Right renal pelvis (tissue), 4 donors: ENCODE results near the gene MGMT. TPM values are rescaled to one million over a fixed set of nuclear protein-coding genes. Genes with fewer than 3 reads are reported as not detected.

ENCODE experiments used
- DNase-seq, 4 donors: peaks; one replicate each; pipeline ENCODE4 v3.0.0-alpha.2; 2013; ENCODE audit warnings: low read depth in 4 of 4, low spot score in 3 of 4, missing footprints in 1 of 4
- polyA plus RNA-seq, 4 donors: library from polyadenylated mRNA; unstranded; fragments of 120-200 nt; gene quantifications; one replicate each; pipeline ENCODE4 v1.2.1, GENCODE V29; 2013; ENCODE audit not compliant: insufficient read length in 4 of 4

MGMT gene
- polyA plus RNA-seq, 4 donors = 17.6 to 24.0 (median 19.9) TPM

- no peak for DNase-seq
These were observed 250.9 kb downstream of the MGMT start for GRCh38 chr10:129717816-129718547.

DNA sequence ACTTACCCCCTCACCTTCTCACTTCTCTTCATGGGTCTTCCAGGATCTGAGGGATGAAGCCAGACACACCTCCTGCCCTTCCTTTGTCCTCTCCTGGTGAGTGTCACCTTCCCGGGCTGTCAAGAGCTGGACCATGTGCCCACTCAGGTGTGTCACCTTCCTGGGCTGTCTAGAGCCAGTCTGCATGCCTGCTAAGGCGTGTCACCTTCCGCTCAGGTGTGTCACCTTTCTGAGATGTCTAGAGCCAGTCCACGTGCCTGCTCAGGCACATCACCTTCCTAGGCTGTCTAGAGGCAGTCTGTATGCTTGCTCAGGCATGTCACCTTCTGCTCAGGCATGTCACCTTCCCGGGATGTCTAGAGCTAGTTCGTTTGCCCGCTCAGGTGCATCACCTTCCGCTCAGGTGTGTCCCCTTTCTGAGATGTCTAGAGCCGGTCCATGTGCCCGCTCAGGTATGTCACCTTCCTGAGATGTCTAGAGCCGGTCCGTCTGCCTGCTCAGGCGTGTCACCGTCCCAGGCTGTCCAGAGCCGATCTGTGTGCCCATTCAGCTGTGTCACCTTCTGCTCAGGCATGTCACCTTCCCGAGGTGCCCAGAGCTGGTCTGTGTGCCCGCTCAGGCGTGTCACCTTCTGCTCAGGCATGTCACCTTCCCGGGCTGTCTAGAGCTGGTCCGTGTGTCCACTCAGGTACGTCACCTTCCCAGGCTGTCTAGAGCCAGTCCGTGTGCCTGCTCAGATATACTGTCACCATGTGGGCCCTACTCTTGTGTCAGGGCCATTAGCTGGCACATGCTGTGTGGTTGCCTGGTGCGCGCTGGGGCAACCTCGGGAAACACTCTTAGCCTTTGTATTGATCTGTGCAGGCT is 251.7 kb downstream of the MGMT start:
- DNase-seq = no peak

DNA sequence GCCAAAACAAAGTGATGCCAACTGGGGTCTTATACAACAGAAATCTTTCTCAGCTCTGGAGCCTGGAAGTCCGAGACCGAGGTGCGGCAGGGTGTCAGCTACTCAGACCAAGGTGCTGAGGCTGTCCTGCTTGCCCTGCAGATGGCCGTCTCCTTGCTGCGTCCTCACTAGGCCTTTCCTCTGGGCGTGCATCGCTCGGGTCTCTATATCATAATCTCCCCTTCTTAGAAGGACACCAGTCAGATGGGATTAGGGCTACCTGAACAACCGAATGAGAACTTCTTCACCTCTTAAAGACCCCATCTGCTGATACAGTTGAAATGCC is 252.3 kb downstream of the MGMT start:
- DNase-seq = no peak

GRCh38 chr10:129719889-129720590 is 253.0 kb downstream of the MGMT start:
- DNase-seq = no peak

DNA sequence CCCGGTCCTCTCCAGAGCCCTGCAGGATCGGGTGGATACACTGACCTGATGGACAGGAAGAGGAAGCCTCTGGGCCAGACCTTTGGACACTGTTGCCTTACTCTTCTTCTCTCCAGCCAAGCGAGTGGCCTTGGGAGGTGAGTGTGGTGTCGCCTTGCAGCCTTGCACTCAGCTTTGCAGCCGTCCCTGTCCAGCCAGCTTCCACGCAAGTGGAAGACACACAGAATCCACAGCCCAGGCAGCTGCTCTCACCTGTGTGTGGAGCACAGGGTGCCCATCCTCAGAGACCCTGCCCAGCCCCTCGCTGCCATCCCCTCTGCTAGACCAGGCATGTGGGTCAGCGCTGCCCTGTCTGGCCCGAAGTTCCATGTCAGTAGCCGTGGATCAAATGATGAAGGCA is 258.0 kb downstream of the MGMT start:
- no peak for DNase-seq

DNA sequence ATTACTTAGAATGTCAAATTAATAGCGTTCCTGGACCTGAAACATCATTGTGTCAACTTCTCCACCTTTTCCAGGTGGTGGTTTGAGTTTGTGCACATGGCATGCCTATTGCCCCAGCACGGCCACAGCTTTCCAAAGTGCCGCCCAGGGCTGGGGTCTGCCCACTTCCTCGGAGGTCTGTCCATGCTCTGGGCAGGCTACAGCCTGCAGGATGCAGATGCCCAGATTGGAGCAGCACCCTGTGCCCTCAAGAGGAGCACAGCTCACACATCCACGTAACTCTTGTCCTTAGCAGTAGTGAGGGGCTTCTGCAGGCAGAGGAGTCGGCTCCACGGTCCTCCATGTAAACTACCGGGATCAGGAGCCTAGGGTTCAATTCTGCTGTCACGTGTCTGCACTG is 258.4 kb downstream of the MGMT start:
- DNase-seq = no peak

DNA sequence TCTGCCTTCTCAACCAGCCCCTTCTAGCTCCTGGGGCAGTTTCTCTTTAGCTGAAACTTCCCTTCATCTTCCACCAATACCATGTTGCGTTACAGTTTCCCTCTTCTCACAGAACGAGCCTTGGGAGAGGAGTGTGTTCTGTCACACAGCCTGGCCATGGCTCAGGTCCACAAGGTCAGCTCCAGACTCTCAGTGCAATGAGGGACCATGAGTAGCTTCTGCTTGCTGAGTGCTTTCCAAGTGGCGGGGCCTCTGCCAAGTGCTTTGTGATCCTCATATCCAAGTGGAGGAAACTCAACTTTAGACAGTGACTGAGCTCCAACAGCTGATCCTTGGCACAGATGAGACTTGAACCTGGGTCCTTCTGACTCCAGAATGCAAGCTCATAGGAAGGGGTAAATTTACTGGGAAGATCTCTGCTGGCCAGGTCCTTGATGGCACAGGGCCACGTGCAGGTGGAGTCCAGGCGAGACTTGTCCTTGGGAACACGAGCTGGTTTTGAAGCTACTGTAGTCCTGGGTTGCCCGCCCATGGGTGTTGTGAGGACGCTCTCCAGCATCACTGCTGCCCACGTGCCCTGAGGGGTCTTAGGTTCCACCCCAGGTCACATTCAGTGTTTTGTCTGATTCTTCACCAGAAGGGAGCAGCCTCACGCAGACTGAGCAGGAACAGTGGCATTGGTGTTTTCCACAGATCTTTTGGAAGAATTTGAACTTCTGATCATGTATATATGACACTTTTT is 259.0 kb downstream of the MGMT start:
- no peak for DNase-seq

GRCh38 chr10:129727071-129727470 is 260.0 kb downstream of the MGMT start:
- no peak for DNase-seq

DNA sequence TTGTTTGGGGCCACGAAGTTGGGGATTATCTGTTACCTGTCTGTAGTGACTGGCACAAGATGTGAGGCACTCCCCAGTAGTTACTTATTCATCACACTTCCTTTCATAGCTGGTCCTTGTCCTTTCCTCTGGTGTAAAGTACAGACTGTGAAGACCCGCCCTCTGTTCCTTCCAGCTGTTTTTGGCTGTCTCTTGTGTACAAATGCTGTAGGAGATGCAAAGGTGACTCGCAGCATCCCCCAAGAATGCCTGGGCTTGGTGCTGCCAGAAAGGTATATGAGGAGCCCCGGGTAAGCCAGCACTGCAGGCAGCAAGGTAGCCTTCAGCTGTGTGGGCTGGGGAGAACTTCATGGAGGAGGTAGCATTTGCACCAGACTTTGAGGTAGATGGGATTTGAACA is 260.5 kb downstream of the MGMT start:
- no peak for DNase-seq

GRCh38 chr10:129728246-129728820 is 261.3 kb downstream of the MGMT start:
- no peak for DNase-seq

DNA sequence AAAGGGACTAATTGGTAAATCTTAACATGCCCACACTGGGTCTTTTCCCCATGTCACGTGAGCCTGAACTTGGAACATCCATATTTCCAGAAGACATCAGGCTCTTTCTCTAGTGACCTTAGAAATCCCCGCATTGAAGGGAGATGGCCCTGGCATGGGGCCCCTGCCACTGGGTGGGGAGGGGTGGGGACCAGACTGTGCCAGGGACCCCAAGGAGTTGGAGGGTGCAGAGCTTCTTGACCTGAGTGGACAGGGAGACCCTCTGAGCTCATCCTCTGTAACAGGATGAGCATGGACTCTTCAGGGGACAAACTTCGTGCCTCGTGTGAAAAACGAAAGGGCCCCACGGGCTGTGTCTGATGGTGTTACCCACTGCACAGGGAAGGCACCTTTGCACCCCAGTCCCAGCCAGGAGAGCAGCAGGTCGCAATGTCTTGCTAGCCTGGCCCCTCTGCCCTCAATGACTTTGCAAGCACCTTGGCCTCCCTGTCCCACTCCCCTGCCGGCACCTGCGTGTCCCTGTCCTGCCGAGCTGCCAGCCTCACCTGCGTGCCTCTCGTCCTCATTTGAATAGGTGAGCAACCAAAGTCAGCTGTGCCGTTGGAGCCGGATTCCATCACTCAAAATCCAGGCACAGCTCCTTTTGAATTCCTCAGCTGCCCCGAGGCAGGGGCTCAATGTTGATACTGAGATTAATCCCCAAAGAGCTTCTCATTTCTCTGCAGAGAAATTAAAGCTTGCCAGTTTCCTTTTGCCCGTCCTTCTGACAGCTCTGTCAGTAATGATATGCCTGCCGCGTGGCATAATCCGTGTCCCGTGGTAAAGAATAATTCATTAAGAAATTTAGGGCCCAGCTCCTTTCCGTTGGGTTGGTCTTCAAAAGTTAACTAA is 262.1 kb downstream of the MGMT start:
- no peak for DNase-seq

DNA sequence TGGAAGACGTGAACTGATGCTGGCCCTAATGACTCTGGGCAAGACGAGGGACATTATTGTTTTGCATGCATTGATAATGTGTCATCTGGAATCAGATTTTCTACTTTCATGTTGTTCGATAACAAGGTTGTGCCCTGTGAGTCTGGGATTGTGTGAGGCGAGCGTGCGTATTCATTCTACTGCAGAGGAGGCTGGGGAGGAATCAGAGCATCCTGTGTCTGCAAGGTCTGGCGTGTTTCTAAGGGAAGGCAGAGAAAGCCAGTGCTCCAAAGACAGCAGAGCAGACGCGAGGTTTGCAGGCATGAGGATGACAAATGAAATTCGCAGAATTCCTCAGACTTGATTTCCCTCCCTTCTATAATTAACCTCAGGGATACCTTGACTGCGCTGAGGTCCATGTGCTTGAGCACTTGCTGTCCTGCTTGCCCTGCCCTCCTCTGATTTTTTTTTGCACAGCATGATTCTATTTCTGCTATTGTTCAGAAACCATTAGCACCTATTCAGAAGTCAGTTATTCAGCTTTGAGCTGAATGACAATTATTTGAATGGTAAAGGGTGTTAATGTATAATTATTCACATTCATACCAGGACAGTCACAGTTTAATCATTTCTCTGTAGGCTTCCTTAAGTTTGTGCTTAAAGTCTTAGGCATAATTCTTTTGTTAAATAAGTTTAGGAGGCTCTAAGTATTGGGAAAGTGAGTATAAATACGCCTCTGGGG is 263.4 kb downstream of the MGMT start:
- no peak for DNase-seq

- DNase-seq = no peak
These were observed 263.9 kb downstream of the MGMT start for GRCh38 chr10:129730993-129731325.

DNA sequence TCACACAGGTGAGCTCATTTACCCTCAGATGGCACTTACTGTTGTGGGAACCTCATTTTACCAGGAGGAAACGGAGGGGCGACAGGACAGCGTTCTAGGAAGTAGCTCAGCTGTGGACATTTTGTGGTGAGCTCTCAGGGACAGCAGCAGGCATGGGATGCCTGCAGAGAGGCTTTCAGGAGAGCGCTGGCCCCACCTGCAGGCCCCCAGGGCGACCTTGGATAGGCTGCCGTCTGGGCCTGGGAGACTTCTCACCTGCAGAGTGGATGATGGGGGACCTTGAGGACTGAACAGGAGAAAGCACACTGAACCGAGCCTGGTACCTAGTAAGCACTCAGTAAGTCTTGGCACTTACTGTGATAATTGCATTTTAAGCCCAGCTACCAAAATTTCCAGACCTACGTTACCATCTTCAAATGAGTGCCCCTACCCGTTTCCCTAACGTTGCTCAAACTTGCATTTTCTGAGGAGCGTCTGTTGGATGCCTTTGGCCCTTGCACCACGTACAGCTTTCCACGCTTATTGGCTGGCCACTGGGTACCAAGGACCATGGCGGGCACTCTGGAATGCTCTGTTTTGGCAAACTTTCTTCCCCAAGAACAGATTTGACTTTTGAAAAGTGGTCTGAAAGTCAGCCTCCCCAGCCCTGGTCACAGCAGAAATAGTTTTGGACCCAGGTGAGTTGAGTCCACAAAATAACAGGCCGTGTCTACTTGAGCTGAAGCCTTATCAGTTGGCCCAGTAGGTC is 273.7 kb downstream of the MGMT start:
- DNase-seq = no peak

- DNase-seq = no peak
These were observed 274.4 kb downstream of the MGMT start for GRCh38 chr10:129741280-129741977.

DNA sequence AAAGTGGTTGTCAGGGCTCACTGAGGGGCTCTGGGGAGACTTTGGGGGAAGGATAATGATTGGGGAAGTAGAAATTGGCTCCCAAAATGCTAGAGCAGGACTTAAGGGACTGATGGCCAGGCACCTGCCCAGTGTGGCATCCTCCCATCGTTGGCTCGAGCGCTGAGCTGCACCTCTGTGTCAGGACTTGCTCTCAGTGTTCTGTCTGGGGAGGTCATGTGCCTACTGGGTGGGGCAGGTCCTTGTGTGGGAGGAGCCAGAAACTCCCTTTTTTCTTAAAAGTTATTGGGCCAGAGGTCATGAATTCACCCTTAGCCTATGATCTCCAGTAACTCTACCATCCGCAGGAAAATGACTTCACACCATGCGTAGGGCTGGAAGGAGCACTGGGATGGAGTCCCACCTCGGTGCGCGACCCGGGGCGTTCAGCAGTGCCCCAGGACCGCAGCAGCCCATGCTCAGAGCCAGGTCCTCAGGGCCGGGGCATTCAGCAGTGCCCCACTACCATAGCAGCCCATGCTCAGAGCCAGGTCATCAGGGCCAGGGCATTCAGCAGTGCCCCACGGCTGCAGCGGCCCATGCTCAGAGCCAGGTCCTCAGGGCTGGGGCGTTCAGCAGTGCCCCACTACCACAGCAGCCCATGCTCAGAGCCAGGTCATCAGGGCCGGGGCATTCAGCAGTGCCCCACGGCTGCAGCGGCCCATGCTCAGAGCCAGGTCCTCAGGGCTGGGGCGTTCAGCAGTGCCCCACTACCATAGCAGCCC is 275.1 kb downstream of the MGMT start:
- no peak for DNase-seq
